Measurements from ENCODE around the gene TRPC3. TPM values are rescaled to one million over a fixed set of nuclear protein-coding genes. Genes with fewer than 3 reads are reported as not detected.

Gene TRPC3
- total and polyA plus RNA-seq, 4 donors, result 4.8 to 16.1 (median 11.3) TPM

DNA sequence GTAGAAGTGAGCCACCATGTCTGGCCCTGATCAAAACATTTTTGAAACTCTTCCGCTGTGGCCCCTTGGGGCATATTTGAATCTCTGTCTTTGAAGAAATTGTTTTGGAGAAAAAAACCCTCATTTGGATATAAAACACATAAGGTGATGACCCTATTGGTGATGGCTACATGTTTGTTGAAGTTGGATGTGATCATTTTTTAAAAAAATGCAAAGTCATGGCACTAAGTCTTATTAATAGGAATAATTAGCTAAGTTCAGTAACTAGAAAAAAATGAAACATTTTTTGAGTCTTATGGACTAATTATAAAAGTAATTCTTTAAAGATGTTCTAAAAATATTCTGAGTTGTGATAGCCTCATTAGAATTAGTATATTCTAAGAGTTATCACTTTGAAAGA is 63.7 kb downstream of the TRPC3 start:
- DNase-seq (ENCODE audit: low read depth in 4 of 6, low spot score in 6 of 6), result no peak
- H3K27me3 ChIP-seq (ENCODE audit: control insufficient read depth, insufficient read depth, low read length), result no peaks in the 10 kb centered on the region
- H3K27ac ChIP-seq (ENCODE audit: low read depth, low read length), result no peak overlapping the region
- H3K9me3 ChIP-seq (ENCODE audit: control insufficient read depth, insufficient read depth, low read length), result no peaks in the 10 kb centered on the region
- no CpG with 5 or more reads among the region's 1 CpG for WGBS (ENCODE audit: insufficient coverage)
- H3K36me3 ChIP-seq (ENCODE audit: control insufficient read depth, insufficient read depth, low read length), result no peaks in the 10 kb centered on the region
- H3K4me1 ChIP-seq (ENCODE audit: control insufficient read depth, insufficient read depth, low read length), result no peaks in the 10 kb centered on the region
- H3K4me3 ChIP-seq (ENCODE audit: low read depth, low read length), result no peak overlapping the region

DNA sequence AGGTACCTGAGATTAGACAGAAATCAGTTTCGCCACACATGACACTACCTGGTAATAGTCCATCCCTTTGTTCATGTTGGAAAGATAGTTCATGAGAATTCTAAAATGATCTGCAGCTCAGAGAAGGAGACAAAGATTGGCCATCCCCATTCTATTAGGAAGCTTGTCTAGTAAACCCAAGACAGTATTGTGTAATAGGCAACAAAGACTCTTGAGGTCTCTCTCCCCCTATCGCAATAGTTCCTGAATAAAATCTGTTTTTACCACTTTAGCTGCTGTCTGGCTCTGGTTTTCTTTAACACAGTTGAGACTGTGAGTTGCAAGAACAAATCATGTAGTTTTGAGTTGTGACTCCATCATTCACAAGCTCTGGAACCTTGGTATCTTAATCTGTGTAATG is 66.7 kb downstream of the TRPC3 start:
- DNase-seq (ENCODE audit: low read depth in 4 of 6, low spot score in 6 of 6), result no peak
- no peaks in the 10 kb centered on the region for H3K27me3 ChIP-seq (ENCODE audit: control insufficient read depth, insufficient read depth, low read length)
- H3K27ac ChIP-seq (ENCODE audit: low read depth, low read length), result no peak overlapping the region
- H3K36me3 ChIP-seq (ENCODE audit: control insufficient read depth, insufficient read depth, low read length), result no peaks in the 10 kb centered on the region
- no peaks in the 10 kb centered on the region for H3K4me1 ChIP-seq (ENCODE audit: control insufficient read depth, insufficient read depth, low read length)
- no peak overlapping the region for H3K4me3 ChIP-seq (ENCODE audit: low read depth, low read length)
- no CpG with 5 or more reads among the region's 2 CpGs for WGBS (ENCODE audit: insufficient coverage)
- H3K9me3 ChIP-seq (ENCODE audit: control insufficient read depth, insufficient read depth, low read length), result no peaks in the 10 kb centered on the region

DNA sequence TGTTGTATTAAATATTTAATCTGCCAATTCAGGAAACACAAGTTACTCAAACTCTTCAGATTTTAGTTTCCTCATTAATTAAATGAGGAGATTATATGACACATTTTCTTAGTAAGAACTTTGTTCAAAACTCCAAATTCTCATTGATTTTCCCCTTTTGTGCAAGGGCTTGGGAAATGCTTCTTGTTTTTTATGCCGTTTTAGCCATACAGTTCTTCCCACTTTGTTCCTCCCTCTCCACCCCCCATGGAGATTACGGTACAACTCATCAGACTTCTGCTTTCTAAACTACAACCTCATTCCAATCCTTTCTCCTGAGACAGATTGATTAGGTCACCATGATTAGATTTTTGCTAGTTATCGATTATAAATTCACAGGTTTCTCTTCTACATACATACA is 70.7 kb downstream of the TRPC3 start:
- H3K27ac ChIP-seq (ENCODE audit: low read depth, low read length), result no peak overlapping the region
- H3K27me3 ChIP-seq (ENCODE audit: control insufficient read depth, insufficient read depth, low read length), result no peaks in the 10 kb centered on the region
- no peaks in the 10 kb centered on the region for H3K36me3 ChIP-seq (ENCODE audit: control insufficient read depth, insufficient read depth, low read length)
- no peak overlapping the region for H3K4me3 ChIP-seq (ENCODE audit: low read depth, low read length)
- H3K9me3 ChIP-seq (ENCODE audit: control insufficient read depth, insufficient read depth, low read length), result no peaks in the 10 kb centered on the region
- no peak for DNase-seq (ENCODE audit: low read depth in 4 of 6, low spot score in 6 of 6)
- no CpG with 5 or more reads among the region's 3 CpGs for WGBS (ENCODE audit: insufficient coverage)
- H3K4me1 ChIP-seq (ENCODE audit: control insufficient read depth, insufficient read depth, low read length), result no peaks in the 10 kb centered on the region

DNA sequence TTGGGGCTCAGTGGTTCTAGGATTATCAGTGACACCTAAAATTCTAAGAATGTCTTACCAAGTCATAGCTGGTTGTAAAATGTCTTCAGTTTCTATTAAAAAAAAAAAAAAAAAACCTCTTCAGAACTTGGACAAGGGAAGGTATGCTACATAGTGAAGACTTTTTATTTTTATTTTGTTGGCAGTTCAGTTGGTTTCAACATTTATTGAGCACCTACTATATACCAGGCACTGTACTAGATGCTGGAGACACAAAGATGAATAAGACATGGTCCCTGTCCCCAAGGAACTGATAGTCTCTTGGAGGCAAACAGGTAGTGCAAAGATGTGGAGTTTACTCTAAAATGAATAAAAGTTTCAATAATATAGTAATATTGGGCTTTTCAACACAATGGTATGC is 72.7 kb downstream of the TRPC3 start:
- Histone ChIP-seq H3K4me3 (ENCODE audit: low read depth, low read length) (no peak overlapping the region), H3K9me3 (ENCODE audit: control insufficient read depth, insufficient read depth, low read length) (no peaks in the 10 kb centered on the region), H3K36me3 (ENCODE audit: control insufficient read depth, insufficient read depth, low read length) (no peaks in the 10 kb centered on the region), H3K27ac (ENCODE audit: low read depth, low read length) (no peak overlapping the region), H3K4me1 (ENCODE audit: control insufficient read depth, insufficient read depth, low read length) (no peaks in the 10 kb centered on the region), H3K27me3 (ENCODE audit: control insufficient read depth, insufficient read depth, low read length) (no peaks in the 10 kb centered on the region)
- no peak for DNase-seq (ENCODE audit: low read depth in 4 of 6, low spot score in 6 of 6)

DNA sequence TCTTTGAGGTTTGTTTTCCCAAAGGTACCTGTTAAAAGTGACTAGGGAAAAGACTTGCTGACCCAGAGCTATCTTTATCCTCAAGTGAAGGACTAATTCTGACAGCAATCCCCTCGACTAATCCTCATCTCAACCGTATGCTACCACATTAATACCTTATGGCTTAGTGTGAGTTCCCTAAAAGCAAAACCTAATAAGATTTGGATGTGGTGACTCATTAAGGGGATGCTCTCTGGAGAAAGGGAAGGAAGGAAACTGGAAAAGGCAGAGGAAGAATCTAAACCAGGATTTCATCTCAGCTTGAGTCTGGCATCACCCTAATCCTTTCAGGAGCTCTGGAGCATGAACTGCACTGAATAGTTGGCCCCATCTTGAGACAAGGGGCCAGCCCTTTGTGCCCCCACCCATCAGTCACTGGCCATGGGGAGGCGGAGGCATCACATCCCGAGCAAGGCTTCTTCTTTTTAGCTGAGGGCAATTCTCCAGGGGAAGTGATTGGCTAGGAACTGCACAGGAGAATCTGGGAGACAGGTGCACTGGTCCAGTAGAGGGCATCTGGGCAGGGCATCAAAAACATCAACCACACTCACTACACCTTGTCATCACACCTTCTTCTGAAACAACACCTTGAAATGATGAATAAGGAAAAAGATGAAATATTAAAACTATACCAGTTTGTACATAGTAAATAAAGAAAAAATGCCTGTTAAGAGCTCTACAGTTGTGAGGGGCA is 74.7 kb downstream of the TRPC3 start:
- no peak overlapping the region for H3K4me3 ChIP-seq (ENCODE audit: low read depth, low read length)
- no peak overlapping the region for H3K27ac ChIP-seq (ENCODE audit: low read depth, low read length)
- H3K9me3 ChIP-seq (ENCODE audit: control insufficient read depth, insufficient read depth, low read length), result no peaks in the 10 kb centered on the region
- no peaks in the 10 kb centered on the region for H3K4me1 ChIP-seq (ENCODE audit: control insufficient read depth, insufficient read depth, low read length)
- no peaks in the 10 kb centered on the region for H3K27me3 ChIP-seq (ENCODE audit: control insufficient read depth, insufficient read depth, low read length)
- no peaks in the 10 kb centered on the region for H3K36me3 ChIP-seq (ENCODE audit: control insufficient read depth, insufficient read depth, low read length)
- no peak for DNase-seq (ENCODE audit: low read depth in 4 of 6, low spot score in 6 of 6)
- no CpG with 5 or more reads among the region's 4 CpGs for WGBS (ENCODE audit: insufficient coverage)

DNA sequence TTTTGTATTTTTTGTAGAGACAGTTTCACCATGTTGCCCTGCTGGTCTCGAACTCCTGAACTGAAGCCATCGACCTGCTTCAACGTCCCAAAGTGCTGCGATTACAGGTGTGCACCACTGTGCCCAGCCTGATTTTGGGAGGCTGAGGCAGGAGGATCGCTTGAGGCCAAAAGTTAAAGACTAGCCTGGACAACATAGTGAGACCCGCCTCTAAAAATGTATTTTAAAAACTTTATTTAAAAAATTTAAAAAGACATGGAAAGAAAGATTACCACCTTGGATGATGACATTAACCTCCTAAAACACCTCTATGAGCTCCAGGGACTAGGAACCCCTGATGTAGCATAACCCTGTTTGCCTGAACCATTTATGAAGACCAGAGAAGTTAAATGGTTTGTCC is 75.8 kb downstream of the TRPC3 start:
- DNase-seq (ENCODE audit: low read depth in 4 of 6, low spot score in 6 of 6), result no peak
- no CpG with 5 or more reads among the region's 6 CpGs for WGBS (ENCODE audit: insufficient coverage)

DNA sequence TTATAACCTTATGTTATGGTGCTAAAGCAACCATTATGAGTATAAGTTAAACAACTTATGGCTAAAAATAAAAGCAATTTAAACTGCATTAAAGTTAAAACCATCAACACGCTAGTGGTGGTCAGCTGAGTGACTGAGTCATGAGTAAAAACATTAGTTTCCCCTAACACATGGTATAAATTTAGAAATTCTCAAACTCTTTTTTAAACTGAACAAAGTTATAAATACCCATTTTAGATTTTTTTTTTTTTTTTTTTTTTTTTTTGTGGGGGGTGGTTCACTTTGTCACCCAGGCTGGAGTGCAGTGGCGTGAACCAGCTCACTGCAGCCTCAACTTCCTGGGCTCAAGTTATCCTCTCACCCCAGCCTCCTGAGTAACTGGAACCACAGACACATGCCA is 76.2 kb downstream of the TRPC3 start:
- no peak overlapping the region for H3K27ac ChIP-seq (ENCODE audit: low read depth, low read length)
- H3K4me3 ChIP-seq (ENCODE audit: low read depth, low read length), result no peak overlapping the region
- H3K27me3 ChIP-seq (ENCODE audit: control insufficient read depth, insufficient read depth, low read length), result no peaks in the 10 kb centered on the region
- no peaks in the 10 kb centered on the region for H3K36me3 ChIP-seq (ENCODE audit: control insufficient read depth, insufficient read depth, low read length)
- no peaks in the 10 kb centered on the region for H3K9me3 ChIP-seq (ENCODE audit: control insufficient read depth, insufficient read depth, low read length)
- H3K4me1 ChIP-seq (ENCODE audit: control insufficient read depth, insufficient read depth, low read length), result no peaks in the 10 kb centered on the region
- no peak for DNase-seq (ENCODE audit: low read depth in 4 of 6, low spot score in 6 of 6)
- WGBS (ENCODE audit: insufficient coverage), result 100% methylated on average over 1 of the region's 2 CpGs

More for the DNA sequence above, 75.8 kb downstream of the TRPC3 start:
- no peaks in the 10 kb centered on the region for H3K36me3 ChIP-seq (ENCODE audit: control insufficient read depth, insufficient read depth, low read length)
- H3K27me3 ChIP-seq (ENCODE audit: control insufficient read depth, insufficient read depth, low read length), result no peaks in the 10 kb centered on the region
- H3K9me3 ChIP-seq (ENCODE audit: control insufficient read depth, insufficient read depth, low read length), result no peaks in the 10 kb centered on the region
- no peaks in the 10 kb centered on the region for H3K4me1 ChIP-seq (ENCODE audit: control insufficient read depth, insufficient read depth, low read length)
- no peak overlapping the region for H3K27ac ChIP-seq (ENCODE audit: low read depth, low read length)
- H3K4me3 ChIP-seq (ENCODE audit: low read depth, low read length), result no peak overlapping the region

DNA sequence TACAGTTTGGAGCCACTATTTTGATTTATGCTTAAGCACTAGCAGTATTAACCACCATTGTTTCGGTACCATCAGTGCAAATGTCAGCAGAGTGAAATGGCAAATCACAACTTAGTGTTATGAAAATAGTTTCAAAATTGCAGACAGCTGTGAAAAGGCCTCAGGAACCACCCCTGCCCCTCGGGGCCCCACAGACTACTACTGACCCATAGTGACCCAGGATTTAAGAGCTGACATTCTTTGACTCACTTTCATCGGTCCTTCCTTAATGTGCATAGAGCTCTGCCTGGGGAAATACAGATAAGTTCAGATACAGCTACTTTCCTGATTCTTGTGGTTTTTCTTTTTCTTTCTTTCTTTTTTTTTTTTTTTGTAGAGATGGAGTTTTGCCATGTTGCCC is 78.3 kb downstream of the TRPC3 start:
- peaks cover 7% of the 10 kb centered on the region for H3K4me1 ChIP-seq (ENCODE audit: control insufficient read depth, insufficient read depth, low read length)
- no peaks in the 10 kb centered on the region for H3K9me3 ChIP-seq (ENCODE audit: control insufficient read depth, insufficient read depth, low read length)
- DNase-seq (ENCODE audit: low read depth in 4 of 6, low spot score in 6 of 6), result no peak
- H3K27me3 ChIP-seq (ENCODE audit: control insufficient read depth, insufficient read depth, low read length), result no peaks in the 10 kb centered on the region
- H3K27ac ChIP-seq (ENCODE audit: low read depth, low read length), result no peak overlapping the region
- H3K4me3 ChIP-seq (ENCODE audit: low read depth, low read length), result no peak overlapping the region
- no CpG with 5 or more reads among the region's 3 CpGs for whole genome bisulfite sequencing (ENCODE audit: insufficient coverage)
- no peaks in the 10 kb centered on the region for H3K36me3 ChIP-seq (ENCODE audit: control insufficient read depth, insufficient read depth, low read length)

DNA sequence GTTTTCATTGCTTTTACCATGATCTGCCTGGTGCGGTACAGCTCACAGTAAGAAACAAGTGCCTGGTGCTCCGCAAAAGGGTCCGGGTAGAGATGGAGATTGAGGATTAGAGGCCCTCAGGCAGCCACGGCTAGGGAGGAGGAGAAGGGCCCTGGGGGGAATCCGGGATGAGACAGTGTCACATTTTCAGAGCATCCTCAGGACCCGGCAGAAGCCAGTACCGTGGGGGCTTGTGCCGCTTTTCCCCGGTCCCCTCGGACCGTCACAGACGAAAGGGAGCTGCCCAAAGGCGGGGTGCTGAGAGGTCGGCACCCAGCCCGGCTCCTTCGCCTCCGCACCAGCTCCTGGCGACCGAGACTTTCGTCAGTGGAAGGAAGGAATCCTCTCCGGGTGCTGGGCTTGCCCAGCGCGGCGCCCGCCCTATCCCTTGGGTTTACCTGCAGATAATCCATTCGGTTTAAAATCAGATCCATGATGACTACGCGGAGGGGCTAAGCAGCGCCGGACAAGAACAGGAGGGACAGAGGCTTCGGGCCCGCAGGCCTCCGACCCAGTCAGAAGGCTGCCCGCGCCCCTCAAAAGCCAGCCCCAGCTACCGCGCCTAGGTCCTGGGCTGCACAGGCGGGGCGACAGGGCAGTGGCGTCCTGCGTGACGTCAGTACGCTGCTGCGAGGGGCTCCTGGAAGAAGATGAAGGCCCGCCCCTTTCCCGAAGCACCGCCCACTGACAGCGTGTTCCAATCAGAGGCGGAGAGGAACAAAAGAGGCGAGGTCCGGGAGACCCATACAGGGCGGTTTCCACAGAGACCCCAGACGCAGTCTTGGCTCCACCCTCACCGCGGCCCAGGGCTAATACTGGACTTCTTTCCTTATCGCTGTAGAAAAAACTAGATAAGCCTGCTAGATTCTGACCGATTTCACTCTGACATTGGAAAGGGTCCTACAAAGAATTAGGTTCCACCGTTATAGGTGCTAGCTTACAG is 81.7 kb downstream of the TRPC3 start, which contains the start of gene BBS7:
Gene BBS7, minus strand, starts transcription at position 634 of the 982 bp plus-strand sequence. Its CDS starts 161 bp downstream, at position 473.
- no peaks in the 10 kb centered on the region for H3K9me3 ChIP-seq (ENCODE audit: control insufficient read depth, insufficient read depth, low read length)
- H3K4me1 ChIP-seq (ENCODE audit: control insufficient read depth, insufficient read depth, low read length), result peaks cover 7% of the 10 kb centered on the region
- DNase-seq (ENCODE audit: low read depth in 4 of 6, low spot score in 6 of 6), result peak; percentile 94 to 100 (median 98)
- peaks cover 8% of the 10 kb centered on the region for H3K36me3 ChIP-seq (ENCODE audit: control insufficient read depth, insufficient read depth, low read length)
- H3K27ac ChIP-seq (ENCODE audit: low read depth, low read length), result peak within 1 kb of the TSS; percentile 99
- whole genome bisulfite sequencing (ENCODE audit: insufficient coverage), result under 1% methylated on average over 58 of the region's 58 CpGs
- H3K27me3 ChIP-seq (ENCODE audit: control insufficient read depth, insufficient read depth, low read length), result no peaks in the 10 kb centered on the region
- H3K4me3 ChIP-seq (ENCODE audit: low read depth, low read length), result peak within 1 kb of the TSS; percentile 98
